ENCODE results near the gene RWDD3. TPM values are rescaled to one million over a fixed set of nuclear protein-coding genes. Genes with fewer than 3 reads are reported as not detected.
A peak's percentile ranks its signal among the peaks of the same experiment; 100 is the strongest.

The RWDD3 gene
- total and polyA plus RNA-seq, 2 donors (not counting 1 experiment from before 2014, with no cell fraction given) = 15.3 to 20.5 TPM

- DNase-seq (ENCODE audit: low read depth in 2 of 2) = no peak
- Histone ChIP-seq H2AFZ (ENCODE audit: low read length) (no peak overlapping the region), H3K9me3 (ENCODE audit: control insufficient read depth, insufficient read depth, low read depth, low read length) (no peaks in the 10 kb centered on the region), H3K27me3 (ENCODE audit: control insufficient read depth, insufficient read depth, low read length) (no peaks in the 10 kb centered on the region), H4K20me1 (ENCODE audit: control insufficient read depth, extremely low read depth, insufficient read depth, low read length) (no peaks in the 10 kb centered on the region), H3K4me2 (ENCODE audit: extremely low read depth, insufficient read depth, low read length) (no peak overlapping the region), H3K9ac (ENCODE audit: insufficient read depth, low read length) (no peak overlapping the region), H3K27ac (ENCODE audit: insufficient read depth, low read length) (no peak overlapping the region), H3K36me3 (ENCODE audit: control insufficient read depth, insufficient read depth, low read length) (no peaks in the 10 kb centered on the region), H3K4me3 (replicated peaks in 1 of 4; ENCODE audit: control extremely low read depth in 1 of 4, insufficient read depth in 1 of 4, low read depth in 3 of 4, low read length in 4 of 4) (no peak overlapping the region), H3K79me2 (ENCODE audit: control insufficient read depth, insufficient read depth, low read length) (no peaks in the 10 kb centered on the region), H3K4me1 (ENCODE audit: control insufficient read depth, extremely low read depth, insufficient read depth, low read length) (no peaks in the 10 kb centered on the region)
- TF ChIP-seq EZH2 (IDR thresholded peaks at IDR 0.05; ENCODE audit: low read length, missing control alignments) (no peak), CTCF (conservative IDR thresholded peaks at IDR 0.05 in 1 of 2, IDR thresholded peaks at IDR 0.05 in 1 of 2; ENCODE audit: low read depth in 1 of 2, low read length in 2 of 2) (no peak)
Observed at GRCh38 chr1:95262913-95263312, 28.9 kb downstream of the RWDD3 start.

GRCh38 chr1:95263450-95263849, 29.4 kb downstream of the RWDD3 start:
- no peak overlapping the region for H3K27ac ChIP-seq (ENCODE audit: insufficient read depth, low read length)

GRCh38 chr1:95265106-95265505, 31.1 kb downstream of the RWDD3 start:
- Histone ChIP-seq H3K4me2 (ENCODE audit: extremely low read depth, insufficient read depth, low read length) (no peak overlapping the region), H3K79me2 (ENCODE audit: control insufficient read depth, insufficient read depth, low read length) (no peaks in the 10 kb centered on the region), H3K27me3 (ENCODE audit: control insufficient read depth, insufficient read depth, low read length) (no peaks in the 10 kb centered on the region), H3K9me3 (ENCODE audit: control insufficient read depth, insufficient read depth, low read depth, low read length) (no peaks in the 10 kb centered on the region), H3K36me3 (ENCODE audit: control insufficient read depth, insufficient read depth, low read length) (no peaks in the 10 kb centered on the region), H3K9ac (ENCODE audit: insufficient read depth, low read length) (no peak overlapping the region), H2AFZ (ENCODE audit: low read length) (no peak overlapping the region), H3K4me3 (replicated peaks in 1 of 4; ENCODE audit: control extremely low read depth in 1 of 4, insufficient read depth in 1 of 4, low read depth in 3 of 4, low read length in 4 of 4) (no peak overlapping the region), H3K4me1 (ENCODE audit: control insufficient read depth, extremely low read depth, insufficient read depth, low read length) (no peaks in the 10 kb centered on the region), H3K27ac (ENCODE audit: insufficient read depth, low read length) (no peak overlapping the region), H4K20me1 (ENCODE audit: control insufficient read depth, extremely low read depth, insufficient read depth, low read length) (no peaks in the 10 kb centered on the region)
- DNase-seq (ENCODE audit: low read depth in 2 of 2) = no peak
- TF ChIP-seq CTCF (conservative IDR thresholded peaks at IDR 0.05 in 1 of 2, IDR thresholded peaks at IDR 0.05 in 1 of 2; ENCODE audit: low read depth in 1 of 2, low read length in 2 of 2) (no peak), EZH2 (IDR thresholded peaks at IDR 0.05; ENCODE audit: low read length, missing control alignments) (no peak)

More at GRCh38 chr1:95263450-95263849, 29.4 kb downstream of the RWDD3 start:
- H3K4me3 ChIP-seq (replicated peaks in 1 of 4; ENCODE audit: control extremely low read depth in 1 of 4, insufficient read depth in 1 of 4, low read depth in 3 of 4, low read length in 4 of 4) = no peak overlapping the region
- H3K9me3 ChIP-seq (ENCODE audit: control insufficient read depth, insufficient read depth, low read depth, low read length) = no peaks in the 10 kb centered on the region
- H3K36me3 ChIP-seq (ENCODE audit: control insufficient read depth, insufficient read depth, low read length) = no peaks in the 10 kb centered on the region
- no peaks in the 10 kb centered on the region for H3K4me1 ChIP-seq (ENCODE audit: control insufficient read depth, extremely low read depth, insufficient read depth, low read length)
- peak in 1 of 2 donors; percentile 29 for DNase-seq (ENCODE audit: low read depth in 2 of 2)
- no peaks in the 10 kb centered on the region for H4K20me1 ChIP-seq (ENCODE audit: control insufficient read depth, extremely low read depth, insufficient read depth, low read length)
- H3K4me2 ChIP-seq (ENCODE audit: extremely low read depth, insufficient read depth, low read length) = no peak overlapping the region
- H2AFZ ChIP-seq (ENCODE audit: low read length) = no peak overlapping the region
- TF ChIP-seq CTCF (conservative IDR thresholded peaks at IDR 0.05 in 1 of 2, IDR thresholded peaks at IDR 0.05 in 1 of 2; ENCODE audit: low read depth in 1 of 2, low read length in 2 of 2) = no peak
- TF ChIP-seq EZH2 (IDR thresholded peaks at IDR 0.05; ENCODE audit: low read length, missing control alignments) = no peak
- H3K27me3 ChIP-seq (ENCODE audit: control insufficient read depth, insufficient read depth, low read length) = no peaks in the 10 kb centered on the region
- no peak overlapping the region for H3K9ac ChIP-seq (ENCODE audit: insufficient read depth, low read length)
- no peaks in the 10 kb centered on the region for H3K79me2 ChIP-seq (ENCODE audit: control insufficient read depth, insufficient read depth, low read length)
